Stimulated activated CD8-positive, alpha-beta memory T cell treated with anti-CD3 and anti-CD28 coated beads, Interleukin-4, amount 100 ng/mL, for 48 hours (primary cell): ENCODE measurements around the gene CHPT1.
"Not testable (repeated sequence)": the region's sequence is repeated elsewhere in the genome, so short reads cannot be mapped to it uniquely, and the experiment has no call there.

Experiments
- DNase-seq: peaks from one replicate; pipeline ENCODE4 v3.0.0-alpha.2; 2020

CHPT1 gene

DNA sequence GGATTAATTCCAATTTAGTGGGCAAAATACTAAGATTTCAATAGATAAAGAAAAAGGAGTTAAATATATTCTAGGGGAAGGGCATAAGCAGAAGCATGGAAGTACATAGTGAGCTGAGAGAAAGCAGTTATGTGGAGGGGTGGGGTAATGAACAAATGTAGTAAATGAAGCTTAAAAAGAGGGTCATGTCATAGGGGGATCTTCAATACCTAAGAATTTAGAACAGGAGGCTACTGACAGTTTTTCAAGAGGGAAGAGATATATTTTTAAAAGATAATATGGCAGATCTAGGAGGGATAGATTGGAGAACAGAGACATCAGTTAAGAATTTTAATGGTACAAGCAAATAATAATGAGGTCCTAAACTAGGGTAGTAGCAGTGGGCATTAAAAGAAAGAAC is 32.4 kb downstream of the CHPT1 start:
- DNase-seq, result no peak

DNA sequence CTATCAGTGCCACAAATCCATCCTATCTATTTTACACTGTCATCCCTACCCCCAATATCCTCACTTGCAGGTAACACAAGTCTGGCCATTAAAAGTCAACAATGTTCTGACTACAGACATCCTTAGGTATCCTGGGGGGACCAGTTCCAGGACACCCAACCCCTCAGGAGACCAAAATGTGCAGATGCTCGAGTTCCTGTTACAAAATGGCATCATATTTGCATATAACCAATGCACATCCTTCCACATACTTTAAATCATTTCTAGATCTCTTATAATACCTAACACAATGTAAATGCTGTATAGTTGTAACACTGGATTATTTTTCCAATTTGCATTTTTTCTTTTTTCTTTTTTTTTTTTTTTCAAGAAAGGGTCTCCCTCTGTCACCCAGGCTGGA is 34.9 kb downstream of the CHPT1 start:
- DNase-seq, result no peak

- DNase-seq, result no peak
These were observed 35.7 kb downstream of the CHPT1 start for GRCh38 chr12:101733166-101733565.

- DNase-seq, result not testable (repeated sequence)
These were observed 37.0 kb downstream of the CHPT1 start for GRCh38 chr12:101734482-101734881.

DNA sequence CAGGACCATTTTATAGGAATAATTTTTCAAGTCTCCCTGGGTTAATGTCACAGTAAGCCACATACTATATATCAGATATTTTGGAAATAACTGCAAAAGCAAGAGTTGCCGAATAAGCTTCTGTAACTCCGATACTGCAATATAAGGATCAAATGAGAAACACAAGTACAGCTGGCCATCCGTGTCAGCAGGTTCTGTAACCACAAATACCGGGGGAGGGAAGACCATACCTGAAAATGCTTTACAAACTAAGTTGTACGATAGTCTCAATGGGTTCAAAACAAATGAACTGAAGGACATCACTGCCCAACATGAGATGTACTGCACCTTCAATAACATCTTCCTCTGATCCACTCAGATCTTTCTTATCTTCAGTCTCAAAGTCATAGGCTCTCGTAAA is 40.0 kb downstream of the CHPT1 start:
- no peak for DNase-seq

GRCh38 chr12:101738920-101739665 is 41.7 kb downstream of the CHPT1 start, which contains the start of gene SYCP3:
SYCP3 (minus strand) TSS chr12:101739462; CDS start chr12:101737935, 1,527 bp downstream.
- no peak for DNase-seq

- no peak for DNase-seq
These were observed 43.1 kb downstream of the CHPT1 start for GRCh38 chr12:101740566-101740965.

- DNase-seq, result no peak
These were observed 43.5 kb downstream of the CHPT1 start for GRCh38 chr12:101740980-101741379.

DNA sequence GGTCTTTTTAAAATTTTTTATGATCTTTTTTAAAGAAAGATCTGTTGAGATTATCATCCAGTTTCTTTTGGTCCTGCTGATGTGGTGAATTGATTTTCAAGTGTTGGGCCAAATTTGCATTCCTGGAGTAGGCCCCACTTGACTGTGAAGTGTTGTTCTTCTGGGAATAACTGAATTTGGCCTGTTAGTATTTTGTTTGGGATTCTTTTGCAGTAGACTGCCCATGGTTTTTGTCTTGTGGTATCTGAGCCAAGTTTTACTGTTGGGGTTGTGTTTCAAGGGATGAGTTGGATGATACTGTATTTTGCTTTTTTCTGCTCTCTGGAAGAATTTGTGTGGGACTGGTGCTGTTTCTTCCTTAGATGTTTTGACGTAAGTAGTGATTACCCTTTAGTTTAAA is 45.8 kb downstream of the CHPT1 start:
- no peak for DNase-seq

DNA sequence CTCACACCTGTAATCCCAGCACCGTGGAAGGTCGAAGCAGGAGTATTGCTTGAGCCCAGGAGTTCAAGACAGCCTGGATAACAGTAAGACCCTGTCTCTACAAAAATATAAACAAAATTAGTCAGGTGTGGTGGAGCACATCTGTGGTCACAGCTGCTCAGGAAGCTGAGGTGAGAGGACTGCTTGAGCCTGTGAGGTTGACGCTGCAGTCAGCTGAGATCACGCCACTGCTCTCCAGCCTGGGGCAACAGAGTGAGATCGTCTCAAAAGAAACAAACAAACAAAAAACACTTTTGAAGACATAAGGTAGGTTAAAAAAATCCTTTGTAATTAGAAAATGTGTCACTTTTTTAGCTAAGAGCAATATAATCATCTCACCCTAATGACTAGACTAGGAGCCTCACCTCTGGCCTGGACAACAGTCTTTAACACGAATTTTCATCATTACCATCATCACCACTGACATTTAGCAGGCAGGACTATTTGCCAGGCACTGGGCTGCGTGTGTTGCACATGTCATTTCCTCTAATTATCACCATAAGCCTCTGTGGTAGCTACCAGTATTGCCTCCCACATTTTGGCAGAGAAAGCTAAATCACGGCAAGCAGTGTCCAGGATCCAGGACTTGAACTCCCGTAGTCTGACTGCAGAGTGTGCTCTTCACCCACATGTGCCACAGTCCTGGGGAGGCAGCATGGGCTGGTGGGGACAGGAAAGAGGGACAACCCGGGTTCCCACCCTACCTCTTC is 46.5 kb downstream of the CHPT1 start:
- DNase-seq, result no peak

DNA sequence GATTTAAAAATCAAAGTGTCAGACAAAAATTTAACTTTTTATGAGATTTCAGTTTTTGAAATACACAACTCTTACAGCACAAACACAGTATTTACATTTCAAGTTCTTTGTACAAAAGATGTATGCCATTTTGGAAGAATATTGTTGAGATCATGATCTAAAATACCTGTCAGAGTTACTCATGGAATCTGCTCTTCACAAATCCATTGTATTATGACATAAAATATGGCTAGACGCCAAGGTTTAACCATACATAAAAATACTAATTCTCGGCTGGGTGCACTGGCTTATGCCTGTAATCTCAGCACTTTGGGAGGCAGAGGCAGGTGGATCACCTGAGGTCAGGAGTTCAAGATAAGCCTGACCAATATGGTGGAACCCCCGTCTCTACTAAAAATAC is 48.0 kb downstream of the CHPT1 start:
- DNase-seq, result no peak

DNA sequence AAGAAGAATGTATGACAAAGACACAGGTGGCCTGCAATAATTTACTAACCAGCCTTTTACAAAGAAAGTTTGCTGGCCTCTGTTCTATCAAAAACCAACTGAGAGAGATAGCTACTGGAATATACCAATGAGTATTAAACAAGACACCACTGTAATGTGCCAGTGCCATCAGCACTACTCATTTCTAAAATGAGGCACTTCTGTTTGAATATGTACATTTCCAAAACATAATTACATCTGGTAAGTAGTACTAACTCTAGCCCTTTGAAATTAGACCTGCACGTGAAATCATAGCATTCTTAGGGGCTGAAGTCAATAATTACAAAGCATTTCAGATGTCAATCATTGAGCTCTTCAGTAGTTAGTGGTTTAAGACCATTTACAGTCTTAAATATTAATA is 48.8 kb downstream of the CHPT1 start:
- DNase-seq, result no peak

DNA sequence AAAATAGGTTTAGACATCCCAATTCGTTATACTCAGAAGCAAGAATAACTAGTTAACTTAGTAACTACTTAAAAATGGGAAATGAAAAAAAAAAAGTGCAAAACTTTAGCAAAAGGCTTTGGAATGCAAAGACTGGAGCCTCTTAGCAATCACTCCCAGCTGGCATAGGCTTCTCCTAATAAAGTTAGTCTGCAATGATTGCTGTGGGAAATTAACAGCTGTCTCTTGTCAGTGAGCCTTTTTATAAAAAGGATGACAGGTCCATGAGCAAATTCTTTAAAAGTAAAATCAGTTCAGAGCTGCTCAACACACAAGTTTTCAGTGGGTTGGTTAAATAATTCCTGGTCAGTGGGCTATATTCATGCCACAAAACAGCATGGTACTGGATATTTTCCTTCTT is 49.2 kb downstream of the CHPT1 start:
- no peak for DNase-seq

DNA sequence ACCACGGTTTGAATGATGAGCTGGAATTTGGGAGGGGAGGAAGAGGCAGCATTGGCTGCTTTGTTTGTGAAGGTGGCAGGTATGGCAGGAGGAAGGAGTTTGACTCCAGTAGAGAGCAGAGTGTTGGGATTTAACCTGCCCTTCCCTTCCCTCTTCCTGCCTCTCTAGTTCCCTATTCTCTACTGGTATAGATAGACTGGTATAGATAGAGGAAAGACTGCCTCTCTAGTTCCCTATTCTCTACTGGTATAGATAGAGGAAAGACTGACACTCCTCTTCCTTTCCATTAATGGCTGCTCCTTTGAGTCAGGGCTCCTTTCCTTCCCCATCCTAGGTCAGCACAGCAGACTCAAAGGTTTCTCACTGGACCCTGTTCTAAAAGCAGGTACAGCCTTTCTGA is 50.3 kb downstream of the CHPT1 start:
- no peak for DNase-seq

DNA sequence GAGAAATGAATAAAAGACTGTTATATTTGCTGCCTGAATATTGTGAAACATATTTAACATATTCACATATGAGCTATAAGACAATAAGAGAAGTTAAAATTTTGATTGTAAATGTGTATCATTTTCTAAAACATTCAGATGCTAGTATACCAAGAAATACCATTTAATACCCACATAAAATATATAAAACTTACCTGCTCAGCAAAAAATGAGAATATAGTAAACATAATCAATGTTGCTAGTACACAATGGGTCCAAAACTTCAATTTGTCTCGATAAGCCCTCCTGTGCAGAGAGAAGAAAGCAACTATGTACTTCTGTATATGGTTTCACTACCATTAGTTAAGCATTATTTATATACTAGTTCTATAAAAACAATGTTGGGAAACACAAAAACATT is 51.5 kb downstream of the CHPT1 start:
- no peak for DNase-seq

DNA sequence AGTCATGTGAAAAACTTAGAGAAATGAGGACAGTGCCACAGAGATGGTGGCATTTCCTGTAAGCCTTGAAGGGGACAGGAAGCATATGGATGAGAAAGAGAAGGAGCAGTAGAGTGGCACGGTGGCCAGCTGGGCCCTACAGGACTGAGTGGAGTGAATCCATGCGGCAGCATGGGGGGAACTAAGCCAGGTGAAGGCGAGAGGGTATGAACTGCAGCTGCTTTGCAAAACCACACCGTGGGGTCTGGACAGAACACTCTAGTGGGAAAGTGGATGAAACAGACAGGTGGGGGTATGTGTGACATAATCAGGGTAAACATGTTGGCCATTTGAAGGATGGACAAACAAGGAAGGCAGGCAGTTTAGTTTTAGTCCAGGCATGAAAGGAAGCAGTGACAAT is 52.2 kb downstream of the CHPT1 start:
- no peak for DNase-seq

DNA sequence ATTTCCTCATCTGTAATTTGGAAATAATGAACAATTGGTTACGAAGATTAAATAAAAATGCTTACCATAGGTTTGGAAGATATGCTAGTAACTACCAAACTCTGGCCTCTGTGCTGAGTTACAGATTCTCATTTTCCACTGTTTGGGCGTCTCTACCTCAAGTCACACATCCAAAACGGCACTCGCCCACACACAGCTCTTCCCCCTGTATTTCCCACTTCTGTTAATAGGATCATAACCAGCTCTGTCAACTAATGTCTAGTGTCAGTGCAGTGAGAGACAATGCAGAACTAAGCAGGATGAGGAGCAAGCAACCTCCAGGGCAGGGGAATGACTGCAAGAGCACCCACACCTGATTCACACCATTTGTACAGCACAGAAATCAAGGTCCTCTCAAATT is 52.7 kb downstream of the CHPT1 start:
- no peak for DNase-seq

DNA sequence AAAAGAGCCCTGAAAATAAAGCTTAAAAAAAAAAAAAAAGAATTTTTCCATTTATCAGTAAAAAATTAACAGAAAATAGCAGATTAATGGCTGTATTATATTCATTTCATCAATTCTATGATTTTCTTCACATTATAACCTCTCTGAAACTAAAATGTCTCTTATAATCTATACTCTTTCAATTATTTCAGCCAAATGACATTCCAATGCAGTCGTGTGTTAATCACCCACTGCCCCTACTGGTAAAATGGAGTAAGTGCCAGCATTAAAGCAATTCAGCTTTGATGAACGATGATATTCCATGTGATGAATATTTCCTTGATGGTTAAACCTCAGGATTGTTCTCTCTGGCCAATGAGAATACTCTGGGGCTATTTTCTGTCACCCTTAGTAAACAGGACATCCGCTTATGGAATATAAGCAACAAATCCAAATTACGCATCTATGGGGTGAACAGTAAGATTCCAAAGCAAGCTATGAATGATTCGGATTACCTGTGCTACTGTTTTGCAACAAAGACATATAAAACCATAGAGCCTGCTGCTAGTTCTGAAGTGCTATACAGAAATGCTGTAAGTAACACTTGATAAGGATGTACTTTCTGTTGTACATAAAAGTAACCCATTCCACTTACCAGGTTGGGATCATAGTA is 62.1 kb downstream of the CHPT1 start:
- no peak for DNase-seq

- DNase-seq, result no peak
These were observed 63.9 kb downstream of the CHPT1 start for GRCh38 chr12:101761350-101761749.

- no peak for DNase-seq
These were observed 64.3 kb downstream of the CHPT1 start for GRCh38 chr12:101761781-101762180.

GRCh38 chr12:101763246-101763931 is 65.9 kb downstream of the CHPT1 start:
- no peak for DNase-seq

DNA sequence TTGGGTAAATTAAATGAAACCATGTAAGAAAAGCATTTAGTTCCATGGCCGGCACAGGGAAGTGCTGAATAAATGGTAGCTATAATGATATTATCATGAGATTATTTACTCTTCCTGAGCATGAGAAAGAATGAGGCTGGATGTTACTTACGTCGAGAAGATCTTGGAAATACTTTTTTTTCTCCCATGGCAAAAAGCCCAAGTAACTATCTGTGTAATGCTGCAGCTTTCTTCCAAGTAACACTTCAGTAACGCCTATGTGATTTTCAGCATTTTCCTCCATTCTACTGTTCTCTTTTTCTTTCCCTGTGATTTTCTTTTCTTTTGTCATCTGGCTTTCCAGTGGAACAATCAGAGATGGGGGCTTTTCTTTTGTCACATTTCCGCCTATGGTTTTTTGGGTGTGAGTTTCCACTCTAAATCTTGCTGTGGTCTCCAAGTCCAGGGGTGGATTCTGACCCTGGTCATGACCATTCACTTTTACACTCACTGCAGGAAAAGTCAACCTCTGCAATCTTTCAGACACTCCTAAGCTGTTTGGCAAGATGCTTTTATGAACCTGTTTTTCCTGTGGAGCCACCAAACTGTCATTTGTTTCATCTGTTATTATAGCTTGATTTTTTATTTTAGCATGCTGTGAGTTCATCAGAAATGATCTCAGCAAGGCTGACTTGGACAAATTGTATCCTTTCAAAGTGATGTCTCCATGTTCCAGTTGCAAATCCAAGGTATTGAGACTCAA is 66.8 kb downstream of the CHPT1 start:
- no peak for DNase-seq

DNA sequence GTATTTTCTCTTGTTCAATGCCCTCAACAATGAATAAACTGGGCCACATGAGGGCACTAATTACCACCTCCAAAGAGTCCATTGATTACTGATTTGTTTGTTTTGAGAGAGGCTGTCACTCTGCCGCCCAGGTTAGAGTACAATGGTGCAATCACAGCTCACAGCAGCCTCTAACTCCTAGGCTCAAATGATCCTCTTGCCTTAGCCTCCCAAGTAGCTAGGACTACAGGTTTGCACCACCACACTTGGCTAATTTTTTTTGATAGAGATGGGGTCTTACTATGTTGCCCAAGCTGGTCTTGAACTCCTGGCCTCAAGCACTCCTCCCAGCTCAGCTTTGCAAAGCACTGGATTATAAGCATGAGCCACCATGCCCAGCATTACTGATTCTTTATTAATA is 70.1 kb downstream of the CHPT1 start:
- DNase-seq, result no peak
